ENCODE results near the gene TP53TG5.

Gene TP53TG5

GRCh38 chr20:45405571-45406259, 27.6 kb upstream of the TP53TG5 start:
- TF ChIP-seq CTCF (IDR thresholded peaks at IDR 0.05; ENCODE audit: low read depth, low read length, missing control alignments): no peak
- H3K4me3 ChIP-seq (replicated peaks; ENCODE audit: low read depth, low read length): peak overlapping the region; percentile 72
- no peak for DNase-seq (ENCODE audit: extremely low read depth, low read depth)

DNA sequence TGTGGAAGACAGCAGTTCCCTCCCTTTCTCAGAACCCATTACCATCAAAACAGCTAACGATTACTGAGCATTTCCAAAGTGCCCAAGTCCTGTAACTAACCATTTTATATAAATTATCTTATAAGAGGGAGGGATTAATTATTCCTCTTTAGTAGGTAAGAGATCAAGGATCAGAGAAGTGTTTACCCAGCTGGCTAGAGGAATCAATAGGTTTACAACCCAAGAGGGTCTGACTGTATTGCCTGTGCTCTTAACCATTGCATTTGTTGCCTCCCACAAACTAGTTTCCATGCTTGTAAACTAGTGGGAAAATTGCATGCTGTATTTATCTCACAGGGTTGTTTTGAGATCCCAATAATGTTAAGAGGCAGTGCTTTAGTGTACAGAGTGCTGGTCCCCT, 26.3 kb upstream of the TP53TG5 start:
- no peak for TF ChIP-seq CTCF (IDR thresholded peaks at IDR 0.05; ENCODE audit: low read depth, low read length, missing control alignments)
- no peak overlapping the region for H3K4me3 ChIP-seq (replicated peaks; ENCODE audit: low read depth, low read length)
- no peak for DNase-seq (ENCODE audit: extremely low read depth, low read depth)

DNA sequence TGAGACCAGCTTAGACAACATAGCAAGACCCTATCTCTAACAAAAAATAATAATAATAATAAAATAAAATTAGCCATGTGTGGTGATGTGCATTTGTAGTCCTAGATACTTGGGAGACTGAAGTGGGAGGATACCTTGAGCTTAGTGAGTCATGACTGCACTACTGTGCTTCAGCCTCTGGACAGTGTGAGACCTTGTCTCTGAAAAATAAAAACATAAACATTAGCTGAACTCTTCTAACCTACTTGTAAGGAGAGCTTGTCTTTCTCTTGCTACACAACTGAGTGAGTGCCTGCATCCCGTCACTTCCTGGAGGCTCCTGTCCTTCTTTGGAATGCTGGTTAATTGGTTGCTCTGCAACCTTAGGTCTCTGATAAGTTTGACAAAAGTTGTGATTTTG, 24.8 kb upstream of the TP53TG5 start:
- no peak overlapping the region for H3K4me3 ChIP-seq (replicated peaks; ENCODE audit: low read depth, low read length)
- TF ChIP-seq CTCF (IDR thresholded peaks at IDR 0.05; ENCODE audit: low read depth, low read length, missing control alignments): no peak
- no peak for DNase-seq (ENCODE audit: extremely low read depth, low read depth)

DNA sequence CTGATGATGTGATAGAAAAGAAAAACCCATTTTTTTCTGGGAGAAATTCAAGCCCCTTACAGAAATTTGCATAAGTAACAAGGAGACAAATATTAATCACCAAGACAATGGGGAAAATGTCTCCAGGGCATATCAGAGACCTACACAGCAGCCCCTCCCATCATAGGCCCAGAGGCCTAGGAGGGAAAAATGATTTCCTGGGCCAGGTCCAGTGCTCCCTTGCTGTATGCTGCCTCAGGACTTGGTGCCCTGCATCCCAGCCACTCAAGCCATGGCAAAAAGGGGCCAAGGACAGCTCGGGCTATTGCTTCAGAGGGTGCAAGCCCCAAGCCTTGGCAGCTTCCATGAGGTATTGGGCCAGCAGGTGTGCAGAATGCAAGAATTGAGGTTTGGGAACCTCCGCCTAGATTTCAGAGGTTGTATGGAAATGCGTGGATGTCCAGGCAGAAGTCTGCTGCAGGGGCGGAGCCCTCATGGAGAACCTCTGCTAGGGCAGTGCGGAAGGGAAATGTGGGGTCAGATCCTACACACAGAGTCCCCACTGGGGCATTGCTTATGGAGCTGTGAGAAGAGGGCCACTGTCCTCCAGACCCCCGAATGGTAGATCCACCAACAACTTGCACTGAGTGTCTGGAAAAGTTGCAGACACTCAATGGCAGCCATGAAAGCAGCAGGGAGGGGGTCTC, 22.4 kb upstream of the TP53TG5 start:
- no peak overlapping the region for H3K4me3 ChIP-seq (replicated peaks; ENCODE audit: low read depth, low read length)
- TF ChIP-seq CTCF (IDR thresholded peaks at IDR 0.05; ENCODE audit: low read depth, low read length, missing control alignments): no peak
- no peak for DNase-seq (ENCODE audit: extremely low read depth, low read depth)

GRCh38 chr20:45399018-45399417, 20.9 kb upstream of the TP53TG5 start:
- no peak for TF ChIP-seq CTCF (IDR thresholded peaks at IDR 0.05; ENCODE audit: low read depth, low read length, missing control alignments)
- H3K4me3 ChIP-seq (replicated peaks; ENCODE audit: low read depth, low read length): no peak overlapping the region
- no peak for DNase-seq (ENCODE audit: extremely low read depth, low read depth)

DNA sequence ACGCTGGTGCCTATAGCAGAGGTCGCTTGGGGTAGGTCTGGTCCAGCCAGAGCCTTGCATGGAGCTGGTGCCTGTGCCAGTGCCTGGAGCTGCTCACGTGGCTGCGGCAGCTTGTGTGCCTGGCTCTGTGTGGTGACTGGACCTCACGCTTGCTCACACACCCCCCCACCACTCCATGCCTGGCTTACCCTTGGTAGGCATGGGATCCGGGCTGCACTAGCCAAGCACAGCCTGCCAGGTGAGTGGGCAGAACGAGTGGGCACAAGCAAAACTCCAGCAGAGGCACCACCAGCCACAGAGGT, 16.9 kb upstream of the TP53TG5 start:
- no peak overlapping the region for H3K4me3 ChIP-seq (replicated peaks; ENCODE audit: low read depth, low read length)
- DNase-seq (ENCODE audit: extremely low read depth, low read depth): no peak
- no peak for TF ChIP-seq CTCF (IDR thresholded peaks at IDR 0.05; ENCODE audit: low read depth, low read length, missing control alignments)
